Breast epithelium (tissue), 4 donors: ENCODE data around the gene NDUFC2. TPM values are rescaled to one million over a fixed set of nuclear protein-coding genes. Genes with fewer than 3 reads are reported as not detected.

Experiments
- DNase-seq, 2 donors: peaks; one replicate each; pipeline ENCODE4 v3.0.0-alpha.2; 2019; ENCODE audit warnings: low spot score in 2 of 2
- H3K27ac ChIP-seq, 2 donors: fragments of 200-600 bp; sonication (generic) in 1 of 2; one replicate each; pipeline ENCODE4 v1.5.1; 2016 to 2019; ENCODE audit warnings: mild to moderate bottlenecking in 1 of 2
- H3K27me3 ChIP-seq, 2 donors: fragments of 200-600 bp; sonication (generic) in 1 of 2; one replicate each; pipeline versions ENCODE4 v1.5.1 to v1.6.0; 2017 to 2019; ENCODE audit warnings: control low read depth in 1 of 2, mild to moderate bottlenecking in 1 of 2
- H3K36me3 ChIP-seq: fragments of 200-600 bp; one replicate; pipeline ENCODE4 v1.5.1; 2019
- H3K4me1 ChIP-seq, 2 donors: fragments of 200-600 bp; sonication (generic); one replicate each; pipeline ENCODE4 v1.5.1; 2016 to 2019; ENCODE audit warnings: control low read depth in 1 of 2
- H3K4me3 ChIP-seq, 3 donors: fragments of 200-600 bp; sonication (generic); 1 replicate in 2 of 3; 2 replicates in 1 of 3; pipeline ENCODE4 v1.5.1; 2016 to 2019; ENCODE audit warnings: mild to moderate bottlenecking in 3 of 3, moderate library complexity in 2 of 3
- H3K9me3 ChIP-seq, 2 donors: fragments of 200-600 bp; sonication (generic) in 1 of 2; one replicate each; pipeline ENCODE4 v1.5.1; 2016 to 2019; ENCODE audit warnings: control low read depth in 1 of 2
- CTCF ChIP-seq, 3 donors: fragments of 450-650 bp; IDR thresholded peaks; one replicate each; pipeline ENCODE4 v1.5.1; 2016 to 2017; ENCODE audit warnings: antibody characterized with exemption in 3 of 3, mild to moderate bottlenecking in 3 of 3, moderate library complexity in 3 of 3
- POLR2A ChIP-seq: fragments of 450-650 bp; IDR thresholded peaks from one replicate; pipeline ENCODE4 v1.6.1; 2016; ENCODE audit warnings: antibody characterized with exemption, mild to moderate bottlenecking, moderate library complexity
- POLR2AphosphoS5 ChIP-seq, 3 donors: sonication (generic); formaldehyde crosslinking; IDR thresholded peaks; one replicate each; pipeline ENCODE4 v1.6.1; 2017; ENCODE audit warnings: antibody characterized with exemption in 3 of 3
- intact Hi-C: fragments of 100-400 bp; cut with DNase I; formaldehyde crosslinking; loops from one replicate; pipeline ENCODE4 v1.15.1; 2023; ENCODE audit warnings: low total_unique reads
- total RNA-seq, 3 donors: library from RNA; depleted of rRNA; stranded (reverse); fragments of >200 nt; gene quantifications; one replicate each; pipeline ENCODE4 v1.1.0, GENCODE V29; 2016

Gene NDUFC2
- total RNA-seq, 3 donors from 2014 or later, result 101 to 105 (median 103) TPM

GRCh38 chr11:78020246-78020645, 59.4 kb downstream of the NDUFC2 start:
- H3K27ac ChIP-seq, result peak overlapping the region in 1 of 2 donors; percentile 40
- TF ChIP-seq CTCF (IDR thresholded peaks at IDR 0.05) (no peak), POLR2A (no peak), POLR2AphosphoS5 (IDR thresholded peaks at IDR 0.05) (no peak)

GRCh38 chr11:78019808-78020207, 59.9 kb downstream of the NDUFC2 start:
- no peak overlapping the region for H3K4me3 ChIP-seq
- H3K36me3 ChIP-seq, result no peaks in the 10 kb centered on the region
- no peaks in the 10 kb centered on the region for H3K4me1 ChIP-seq
- peak overlapping the region in 1 of 2 donors; percentile 40 for H3K27ac ChIP-seq
- H3K27me3 ChIP-seq, result no peaks in the 10 kb centered on the region
- no peaks in the 10 kb centered on the region for H3K9me3 ChIP-seq
- no peak for DNase-seq
- TF ChIP-seq CTCF (IDR thresholded peaks at IDR 0.05) (no peak), POLR2A (no peak), POLR2AphosphoS5 (IDR thresholded peaks at IDR 0.05) (no peak)
- intact Hi-C loops, result no loop called here

More at GRCh38 chr11:78020246-78020645, 59.4 kb downstream of the NDUFC2 start:
- H3K4me1 ChIP-seq, result no peaks in the 10 kb centered on the region
- no peaks in the 10 kb centered on the region for H3K27me3 ChIP-seq
- no peak for DNase-seq
- H3K9me3 ChIP-seq, result no peaks in the 10 kb centered on the region
- intact Hi-C loops, result no loop called here
- H3K36me3 ChIP-seq, result no peaks in the 10 kb centered on the region
- H3K4me3 ChIP-seq, result no peak overlapping the region

Other genes starting within 250 kb of the NDUFC2 start
- 10 to 100 TPM; 34.6 to 58.4 (median 47.5) TPM for gene INTS4, start 85.2 kb downstream of the NDUFC2 start, total RNA-seq
- 10 to 100 TPM in 1 of 3 donors, 1 to 10 TPM in 1, under 1 TPM in 1; 0.64 to 22.4 (median 7.9) TPM for gene KCTD14, start 56.6 kb downstream of the NDUFC2 start, total RNA-seq
- gene THRSP, start 16.0 kb downstream of the NDUFC2 start, total RNA-seq, result 10 to 100 TPM in 1 of 3 donors, 1 to 10 TPM in 2; 1.6 to 74.9 (median 5.7) TPM
- gene ALG8, start 59.8 kb upstream of the NDUFC2 start, total RNA-seq, result 10 to 100 TPM; 25.9 to 46.8 (median 36.7) TPM
- gene KCTD21, start 108.8 kb upstream of the NDUFC2 start, total RNA-seq, result 10 to 100 TPM in 1 of 3 donors, 1 to 10 TPM in 2; 8.5 to 13.1 (median 8.8) TPM
- gene USP35, start 109.1 kb upstream of the NDUFC2 start, total RNA-seq, result 10 to 100 TPM in 2 of 3 donors, 1 to 10 TPM in 1; 5.1 to 16.1 (median 11.3) TPM